Stimulated activated CD8-positive, alpha-beta memory T cell treated with anti-CD3 and anti-CD28 coated beads, Interleukin-7, amount 100 ng/mL, for 1 hour (primary cell): ENCODE results near the gene SLC17A2.
"Not testable (repeated sequence)": the region's sequence is repeated elsewhere in the genome, so short reads cannot be mapped to it uniquely, and the experiment has no call there.

Experiments used
- DNase-seq, 2 donors: peaks; one replicate each; pipeline ENCODE4 v3.0.0-alpha.2; 2020; ENCODE audit warnings: low read depth in 2 of 2

The SLC17A2 gene

GRCh38 chr6:25952535-25952934, 22.0 kb upstream of the SLC17A2 start:
- DNase-seq: no peak

DNA sequence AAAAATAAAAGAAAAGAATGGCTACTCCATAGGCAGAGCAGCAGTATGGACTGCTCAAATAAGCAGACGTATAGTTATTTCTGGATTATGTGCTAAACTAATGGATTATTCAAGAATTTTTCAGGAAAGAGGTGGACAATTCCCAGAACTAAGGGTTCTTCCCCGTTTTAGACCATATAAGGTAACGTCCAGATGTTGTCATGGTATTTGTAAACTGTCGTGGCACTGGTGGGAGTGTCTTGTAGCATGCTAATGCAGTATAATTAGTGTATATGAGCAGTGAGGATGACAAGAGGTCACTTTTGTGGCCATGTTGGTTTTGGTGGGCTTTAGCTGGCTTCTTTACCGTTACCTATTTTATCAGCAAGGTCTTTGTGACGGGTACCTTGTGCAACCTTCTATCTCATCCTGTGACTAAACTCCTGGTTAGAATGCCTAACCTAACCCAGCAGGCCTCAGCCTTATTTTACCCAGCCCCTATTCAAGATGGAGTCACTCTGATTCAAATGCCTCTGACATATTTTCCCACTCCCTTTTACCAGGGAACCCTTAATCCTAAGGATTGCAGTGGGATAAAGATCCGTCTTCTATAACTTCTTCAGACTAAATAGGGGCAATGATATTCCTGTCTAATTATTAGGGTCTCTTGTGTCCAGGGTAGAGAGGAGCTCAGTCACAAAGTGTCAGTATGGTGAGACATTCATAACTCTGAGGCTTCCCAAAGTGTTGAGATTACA, 21.0 kb upstream of the SLC17A2 start:
- DNase-seq: no peak

DNA sequence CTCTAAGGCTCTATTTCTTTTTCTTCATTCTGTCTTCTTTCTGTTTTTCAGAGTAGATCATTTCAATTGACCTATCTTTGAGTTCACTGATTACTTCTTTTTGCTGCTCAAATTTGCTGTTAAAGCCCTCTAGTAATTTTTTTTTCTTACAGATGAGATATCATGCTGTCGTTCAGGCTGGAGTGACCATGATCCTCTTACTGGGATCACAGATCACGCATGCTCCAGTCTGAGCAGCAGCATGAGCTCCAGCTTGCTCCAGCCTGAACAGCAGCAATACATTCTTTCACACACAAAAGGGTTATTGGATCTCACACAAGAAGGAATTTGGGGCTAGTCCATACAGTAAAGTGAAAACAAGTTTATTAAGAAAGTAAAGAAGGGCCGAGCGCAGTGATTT, 19.8 kb upstream of the SLC17A2 start:
- DNase-seq: no peak

DNA sequence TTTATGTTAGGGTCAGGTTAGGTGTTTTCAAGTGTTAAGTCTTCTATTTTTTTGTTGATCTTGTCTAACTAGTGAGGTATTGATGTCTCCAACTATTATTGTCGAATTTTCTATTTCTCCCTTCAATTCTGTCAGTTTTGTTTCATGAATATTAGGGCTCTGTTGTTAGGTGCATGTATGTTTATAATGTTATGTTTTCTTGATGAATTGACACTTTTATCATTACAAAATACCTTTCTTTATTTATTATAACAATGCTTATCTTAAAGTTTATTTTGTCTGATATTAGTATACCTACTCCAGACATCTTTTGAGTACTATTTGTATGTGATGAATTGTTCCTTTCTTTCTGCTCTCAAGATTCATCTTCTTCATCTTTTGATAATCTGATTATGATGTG, 19.2 kb upstream of the SLC17A2 start:
- no peak for DNase-seq

- not testable (repeated sequence) for DNase-seq
Measured at GRCh38 chr6:25947492-25947891, 17.0 kb upstream of the SLC17A2 start.

- DNase-seq: no peak
Measured at GRCh38 chr6:25946631-25947030, 16.1 kb upstream of the SLC17A2 start.

GRCh38 chr6:25945738-25946137, 15.2 kb upstream of the SLC17A2 start:
- DNase-seq: not testable (repeated sequence)

GRCh38 chr6:25944688-25945574, 14.4 kb upstream of the SLC17A2 start:
- DNase-seq: no peak

GRCh38 chr6:25943887-25944286, 13.4 kb upstream of the SLC17A2 start:
- no peak for DNase-seq

GRCh38 chr6:25942561-25943147, 12.2 kb upstream of the SLC17A2 start:
- no peak for DNase-seq

DNA sequence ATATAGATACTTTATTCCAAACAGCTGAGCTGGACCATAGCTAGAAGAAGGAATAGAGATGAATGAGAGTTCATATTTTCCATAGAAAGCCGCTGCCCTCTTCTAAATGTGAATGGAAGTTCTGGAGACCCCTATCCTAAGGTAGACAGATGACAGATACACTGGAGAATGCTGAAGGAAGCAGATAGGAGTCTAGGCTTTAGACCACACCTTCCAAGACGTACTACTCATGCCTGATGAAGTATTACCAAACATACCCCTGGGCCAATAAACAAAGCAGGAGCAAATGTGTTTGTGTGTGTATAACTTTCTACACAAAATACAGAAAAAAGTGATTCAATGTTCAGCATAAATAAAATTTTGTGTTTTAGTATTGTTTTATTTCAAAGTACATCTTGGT, 9.1 kb upstream of the SLC17A2 start:
- DNase-seq: no peak

DNA sequence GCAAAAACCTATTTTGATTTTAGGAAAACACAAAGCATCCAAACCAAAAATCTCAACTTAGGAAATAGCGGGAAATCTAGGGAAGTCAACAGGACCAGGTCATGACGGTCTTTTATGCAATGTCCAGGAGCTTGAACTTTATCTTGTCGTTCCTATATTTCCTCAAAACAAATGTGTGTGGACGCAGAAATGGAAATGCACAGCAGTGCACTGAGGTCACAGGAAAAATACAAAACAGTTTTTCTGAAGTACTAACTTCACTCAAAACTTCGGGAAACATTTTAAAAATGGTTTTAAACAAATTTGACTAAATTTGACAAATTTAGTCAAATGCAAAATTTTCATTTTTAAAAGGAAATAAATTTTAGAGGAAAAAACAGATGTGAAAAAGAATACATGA, 5.5 kb upstream of the SLC17A2 start:
- no peak for DNase-seq

DNA sequence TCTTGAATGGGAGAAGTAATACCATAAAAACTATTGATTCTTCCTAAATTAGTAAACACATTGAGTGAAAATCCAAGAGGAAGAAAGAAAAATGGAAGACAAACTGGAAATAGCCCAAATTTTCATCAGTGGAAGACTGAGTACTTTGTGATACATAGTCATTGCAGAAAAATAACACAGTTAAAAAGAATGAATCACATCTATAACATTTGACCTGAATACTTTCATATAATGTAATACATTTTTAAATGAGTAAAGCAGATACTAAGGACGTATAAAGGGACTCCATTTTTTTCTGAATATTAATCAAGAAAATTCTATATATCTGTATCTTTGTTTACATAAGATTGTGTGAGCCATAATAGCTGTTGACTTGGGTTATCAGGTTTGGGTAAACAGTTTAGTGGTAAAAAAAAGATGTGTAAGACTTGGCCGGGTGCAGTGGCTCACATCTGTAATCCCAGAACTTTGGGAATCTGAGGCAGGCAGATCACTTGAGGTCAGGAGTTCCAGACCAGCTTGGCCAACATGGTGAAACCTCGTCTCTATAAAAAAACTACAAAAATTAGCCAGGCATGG, 4.3 kb upstream of the SLC17A2 start:
- no peak for DNase-seq

- DNase-seq: no peak
Measured at GRCh38 chr6:25934156-25934555, 3.7 kb upstream of the SLC17A2 start.

- DNase-seq: no peak
Measured at GRCh38 chr6:25931411-25931709, 869 bp upstream of the SLC17A2 start.

DNA sequence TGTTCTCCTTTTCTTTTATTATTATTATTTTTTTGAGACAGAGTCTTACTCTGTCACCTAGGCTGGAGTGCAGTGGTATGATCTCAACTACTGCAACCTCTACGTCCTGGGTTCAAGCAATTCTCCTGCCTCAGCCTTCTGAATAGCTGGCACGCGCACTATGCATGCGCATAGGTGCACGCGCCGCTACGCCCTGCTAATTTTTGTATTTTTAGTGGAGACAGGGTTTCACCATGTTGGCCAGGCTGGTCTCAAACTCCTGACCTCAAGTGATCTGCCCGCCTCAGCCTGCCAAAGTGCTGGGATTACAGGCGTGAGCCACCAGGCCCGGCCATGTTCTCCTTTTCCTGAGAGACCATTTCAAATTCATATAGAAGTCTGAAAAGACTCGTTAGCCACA, 706 bp downstream of the SLC17A2 start:
- not testable (repeated sequence) for DNase-seq

DNA sequence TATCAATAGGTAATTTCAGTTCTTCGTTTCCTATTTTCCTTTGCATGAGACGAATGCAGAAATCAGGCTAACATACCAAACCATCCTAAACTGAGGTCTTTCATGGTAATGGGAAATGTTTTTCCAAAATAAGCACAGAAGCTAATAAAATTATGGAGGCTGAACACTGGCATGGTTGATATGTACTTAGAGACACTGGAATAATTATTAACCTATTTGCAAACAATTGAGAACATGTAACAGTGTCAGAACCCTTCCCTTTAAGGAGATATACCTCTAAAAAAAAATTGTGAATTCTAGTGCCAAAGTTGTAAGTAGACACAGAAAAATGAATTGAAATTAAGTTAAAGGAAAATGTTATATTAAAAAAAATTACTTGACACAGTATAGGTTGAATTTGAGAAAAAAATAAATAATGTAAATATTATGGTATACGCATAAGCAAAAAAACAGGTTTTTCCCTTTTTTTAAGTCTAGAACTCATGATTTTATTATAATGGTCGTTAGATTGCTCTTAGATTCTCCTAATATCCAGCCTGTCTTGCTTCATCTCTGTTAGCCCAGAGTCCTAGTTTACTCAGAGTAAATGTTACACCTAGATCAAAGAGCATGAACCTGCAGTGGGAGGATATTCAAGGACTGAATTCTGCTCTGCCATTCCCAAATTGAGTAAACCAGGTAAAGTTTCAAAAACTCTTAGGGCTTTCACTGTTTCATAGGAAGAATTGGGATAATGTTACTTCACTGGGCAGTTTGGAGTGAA, 1.7 kb downstream of the SLC17A2 start:
- no peak for DNase-seq

- DNase-seq: no peak
Measured at GRCh38 chr6:25927756-25928216, 2.7 kb downstream of the SLC17A2 start.

DNA sequence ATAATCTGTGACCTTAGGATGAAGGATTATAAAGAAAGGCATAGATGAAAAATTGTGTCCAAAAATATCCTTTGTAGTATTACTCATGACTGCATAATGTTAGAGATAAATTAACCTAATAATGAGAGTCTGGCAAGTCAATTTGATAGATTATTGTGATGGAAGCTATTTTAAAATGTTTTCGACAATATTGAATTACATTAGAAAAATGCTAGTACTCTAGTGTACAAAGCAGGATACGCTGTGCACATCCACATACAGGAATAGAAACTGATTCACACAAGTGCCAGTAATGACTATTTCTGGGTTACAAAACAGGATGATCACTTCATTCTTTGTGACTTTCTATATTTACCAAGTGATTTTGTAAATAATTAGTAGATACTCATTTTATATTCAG, 3.3 kb downstream of the SLC17A2 start:
- DNase-seq: no peak

DNA sequence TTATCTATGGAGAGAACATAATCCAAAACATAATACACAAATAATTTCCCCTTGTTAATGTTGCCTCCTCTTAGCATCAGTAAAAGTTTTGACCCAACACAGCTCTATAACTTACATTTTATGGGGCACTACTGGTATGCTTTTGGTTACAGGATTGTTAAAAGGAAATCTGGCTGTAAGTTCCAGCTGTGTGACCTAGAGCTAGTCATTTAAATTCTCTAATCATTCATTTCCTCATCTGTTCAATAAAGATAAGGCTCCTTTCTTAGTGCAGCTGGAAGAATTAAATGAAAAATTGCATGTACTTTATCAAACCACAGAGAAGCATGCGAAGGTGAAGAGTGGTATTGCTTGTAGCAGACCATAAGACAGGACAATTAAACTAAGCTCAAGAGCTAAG, 4.6 kb downstream of the SLC17A2 start:
- no peak for DNase-seq

DNA sequence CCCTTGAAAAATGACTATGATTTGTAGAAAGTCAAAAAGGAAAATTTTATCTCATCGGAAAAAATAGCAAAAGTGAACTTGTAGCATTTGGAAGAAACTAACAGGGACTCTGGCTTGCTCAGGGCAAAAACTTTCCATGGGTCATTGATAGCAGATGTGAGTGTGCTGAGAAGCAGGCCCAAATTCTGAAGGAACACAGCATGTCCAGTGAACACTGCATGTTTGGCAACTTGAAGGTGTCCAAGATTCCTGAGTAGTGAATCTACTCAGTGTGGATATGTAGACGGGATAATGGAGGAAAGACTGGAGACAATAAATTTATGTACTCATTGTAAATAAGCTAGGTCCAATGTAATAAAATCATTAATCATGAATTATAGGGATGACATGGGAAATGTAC, 8.2 kb downstream of the SLC17A2 start:
- no peak for DNase-seq
